Measurements from ENCODE around the gene FLT3. TPM values are rescaled to one million over a fixed set of nuclear protein-coding genes. Genes with fewer than 3 reads are reported as not detected.
A peak's percentile ranks its signal among the peaks of the same experiment; 100 is the strongest.
"Not testable (repeated sequence)": the region's sequence is repeated elsewhere in the genome, so short reads cannot be mapped to it uniquely, and the experiment has no call there.

FLT3 gene
- total RNA-seq, 1 experiment from 2014 or later = 0.07 TPM

GRCh38 chr13:27969082-27969865 is 131.1 kb downstream of the FLT3 start, which contains the start of gene CDX2:
Gene CDX2 (minus strand): TSS chr13:27969315. CDS start chr13:27969006, 309 bp downstream.
- no peak for DNase-seq (ENCODE audit: low read depth)
- in situ Hi-C loops (cut with HindIII; ENCODE audit: low pct_unique_long_range_greater_than_20kb, low sequenced_read_pairs) = no loop called here

GRCh38 chr13:27968316-27969081 is 131.9 kb downstream of the FLT3 start:
- in situ Hi-C loops (cut with HindIII; ENCODE audit: low pct_unique_long_range_greater_than_20kb, low sequenced_read_pairs) = no loop called here
- DNase-seq (ENCODE audit: low read depth) = no peak

GRCh38 chr13:27967736-27968315 is 132.6 kb downstream of the FLT3 start:
- in situ Hi-C loops (cut with HindIII; ENCODE audit: low pct_unique_long_range_greater_than_20kb, low sequenced_read_pairs) = no loop called here

GRCh38 chr13:27967203-27967735 is 133.1 kb downstream of the FLT3 start:
- in situ Hi-C loops (cut with HindIII; ENCODE audit: low pct_unique_long_range_greater_than_20kb, low sequenced_read_pairs) = no loop called here
- no peak for DNase-seq (ENCODE audit: low read depth)

More at GRCh38 chr13:27967736-27968315, 132.6 kb downstream of the FLT3 start:
- DNase-seq (ENCODE audit: low read depth) = no peak

GRCh38 chr13:27966641-27967202 is 133.7 kb downstream of the FLT3 start:
- in situ Hi-C loops (cut with HindIII; ENCODE audit: low pct_unique_long_range_greater_than_20kb, low sequenced_read_pairs) = no loop called here
- DNase-seq (ENCODE audit: low read depth) = no peak

- no peak for DNase-seq (ENCODE audit: low read depth)
- in situ Hi-C loops (cut with HindIII; ENCODE audit: low pct_unique_long_range_greater_than_20kb, low sequenced_read_pairs) = no loop called here
Measured at GRCh38 chr13:27965740-27966640, 134.4 kb downstream of the FLT3 start.

GRCh38 chr13:27965343-27965739 is 135.0 kb downstream of the FLT3 start:
- in situ Hi-C loops (cut with HindIII; ENCODE audit: low pct_unique_long_range_greater_than_20kb, low sequenced_read_pairs) = no loop called here
- DNase-seq (ENCODE audit: low read depth) = no peak

- no peak for DNase-seq (ENCODE audit: low read depth)
- in situ Hi-C loops (cut with HindIII; ENCODE audit: low pct_unique_long_range_greater_than_20kb, low sequenced_read_pairs) = no loop called here
Measured at GRCh38 chr13:27964741-27965323, 135.5 kb downstream of the FLT3 start.

GRCh38 chr13:27964206-27964605 is 136.2 kb downstream of the FLT3 start:
- in situ Hi-C loops (cut with HindIII; ENCODE audit: low pct_unique_long_range_greater_than_20kb, low sequenced_read_pairs); DNase-seq (ENCODE audit: low read depth): not testable (repeated sequence)

GRCh38 chr13:27963491-27963890 is 136.9 kb downstream of the FLT3 start:
- in situ Hi-C loops (cut with HindIII; ENCODE audit: low pct_unique_long_range_greater_than_20kb, low sequenced_read_pairs) = no loop called here

GRCh38 chr13:27962982-27963381 is 137.4 kb downstream of the FLT3 start:
- in situ Hi-C loops (cut with HindIII; ENCODE audit: low pct_unique_long_range_greater_than_20kb, low sequenced_read_pairs) = no loop called here

More at GRCh38 chr13:27963491-27963890, 136.9 kb downstream of the FLT3 start:
- no peak for DNase-seq (ENCODE audit: low read depth)

GRCh38 chr13:27962128-27962841 is 138.1 kb downstream of the FLT3 start:
- in situ Hi-C loops (cut with HindIII; ENCODE audit: low pct_unique_long_range_greater_than_20kb, low sequenced_read_pairs) = no loop called here
- no peak for DNase-seq (ENCODE audit: low read depth)

More at GRCh38 chr13:27962982-27963381, 137.4 kb downstream of the FLT3 start:
- DNase-seq (ENCODE audit: low read depth) = no peak

- no peak for DNase-seq (ENCODE audit: low read depth)
- in situ Hi-C loops (cut with HindIII; ENCODE audit: low pct_unique_long_range_greater_than_20kb, low sequenced_read_pairs) = no loop called here
Measured at GRCh38 chr13:27961227-27962085, 138.9 kb downstream of the FLT3 start.

GRCh38 chr13:27960362-27961226 is 139.8 kb downstream of the FLT3 start:
- DNase-seq (ENCODE audit: low read depth) = peak; percentile 64
- in situ Hi-C loops (cut with HindIII; ENCODE audit: low pct_unique_long_range_greater_than_20kb, low sequenced_read_pairs) = no loop called here

- in situ Hi-C loops (cut with HindIII; ENCODE audit: low pct_unique_long_range_greater_than_20kb, low sequenced_read_pairs) = no loop called here
- no peak for DNase-seq (ENCODE audit: low read depth)
Measured at GRCh38 chr13:27959976-27960361, 140.4 kb downstream of the FLT3 start.
